Prostate gland (tissue), 2 donors: Measurements from ENCODE around the gene CIDEA. TPM values are rescaled to one million over a fixed set of nuclear protein-coding genes. Genes with fewer than 3 reads are reported as not detected.

Experiments
- DNase-seq: peaks from one replicate; pipeline ENCODE4 v3.0.0-alpha.2; 2019; ENCODE audit warnings: low spot score
- H3K27ac ChIP-seq, 2 donors: fragments of 200-600 bp; sonication (generic); 2 replicates each; pipeline ENCODE4 v1.5.1; 2017 to 2019
- H3K27me3 ChIP-seq: fragments of 200-600 bp; sonication (generic); replicated peaks from 2 replicates; pipeline ENCODE4 v1.5.1; 2019; ENCODE audit not compliant: insufficient read depth
- H3K36me3 ChIP-seq, 2 donors: fragments of 200-600 bp; sonication (generic); 1 replicate in 1 of 2; 2 replicates in 1 of 2; pipeline versions ENCODE4 v1.5.1 to v1.8.1; 2017 to 2019
- H3K4me1 ChIP-seq: fragments of 200-600 bp; sonication (generic); replicated peaks from 2 replicates; pipeline ENCODE4 v1.5.1; 2019
- H3K4me3 ChIP-seq, 2 donors: fragments of 200-600 bp; sonication (generic); 2 replicates each; pipeline ENCODE4 v1.5.1; 2017 to 2019
- H3K9me3 ChIP-seq: fragments of 200-600 bp; sonication (generic); 2 replicates; pipeline ENCODE4 v1.5.1; 2017
- CTCF ChIP-seq, 4 experiments: fragments of 200-600 bp in 2 of 4; fragments of 450-650 bp in 2 of 4; sonication (generic) in 2 of 4; IDR thresholded peaks; 1 replicate in 3 of 4; 2 replicates in 1 of 4; pipeline ENCODE4 v1.5.1; 2016 to 2019; ENCODE audit warnings: antibody characterized with exemption in 4 of 4, mild to moderate bottlenecking in 2 of 4, moderate library complexity in 2 of 4
- POLR2A ChIP-seq: fragments of 450-650 bp; IDR thresholded peaks from one replicate; pipeline ENCODE4 v1.6.1; 2016; ENCODE audit warnings: antibody characterized with exemption, mild to moderate bottlenecking
- POLR2AphosphoS5 ChIP-seq: sonication (generic); formaldehyde crosslinking; IDR thresholded peaks from one replicate; pipeline ENCODE4 v1.6.1; 2017; ENCODE audit warnings: antibody characterized with exemption
- WGBS: methylation state at CpG from one replicate; pipeline ENCODE4 v1.1.5; 2018; 5-methylcytosine and 5-hydroxymethylcytosine counted together
- intact Hi-C: fragments of 100-400 bp; cut with DNase I; formaldehyde crosslinking; loops from one replicate; pipeline ENCODE4 v1.14.2; 2022
- total RNA-seq, 2 donors: library from RNA; depleted of rRNA; stranded (reverse); fragments of >200 nt; gene quantifications; one replicate each; pipeline ENCODE4 v1.1.0, GENCODE V29; 2016

CIDEA gene
- total RNA-seq, 2 donors from 2014 or later, result not detected

- no peak for TF ChIP-seq CTCF (IDR thresholded peaks at IDR 0.05)
- no peak for TF ChIP-seq POLR2AphosphoS5
- no peak for TF ChIP-seq POLR2A
- Histone ChIP-seq H3K9me3 (no peaks in the 10 kb centered on the region), H3K27me3 (no peaks in the 10 kb centered on the region), H3K36me3 (no peaks in the 10 kb centered on the region), H3K4me1 (no peaks in the 10 kb centered on the region), H3K4me3 (no peak overlapping the region), H3K27ac (no peak overlapping the region)
- DNase-seq, result no peak
- WGBS, result 86% methylated on average over 6 of the region's 6 CpGs
- intact Hi-C loops, result no loop called here
Measured at GRCh38 chr18:12291161-12291560, 37.0 kb downstream of the CIDEA start.

GRCh38 chr18:12291690-12292089, 37.5 kb downstream of the CIDEA start:
- H3K36me3 ChIP-seq, result no peaks in the 10 kb centered on the region
- H3K27ac ChIP-seq, result no peak overlapping the region
- intact Hi-C loops, result no loop called here
- H3K27me3 ChIP-seq, result no peaks in the 10 kb centered on the region
- DNase-seq, result no peak
- WGBS, result 86% methylated on average over 14 of the region's 14 CpGs
- TF ChIP-seq CTCF (IDR thresholded peaks at IDR 0.05) (no peak), POLR2AphosphoS5 (no peak), POLR2A (no peak)
- H3K4me3 ChIP-seq, result no peak overlapping the region
- no peaks in the 10 kb centered on the region for H3K9me3 ChIP-seq
- H3K4me1 ChIP-seq, result no peaks in the 10 kb centered on the region

- TF ChIP-seq POLR2A (no peak), POLR2AphosphoS5 (no peak), CTCF (IDR thresholded peaks at IDR 0.05) (no peak)
- 76% methylated on average over 11 of the region's 11 CpGs for WGBS
- Histone ChIP-seq H3K4me3 (no peak overlapping the region), H3K4me1 (no peaks in the 10 kb centered on the region), H3K9me3 (no peaks in the 10 kb centered on the region), H3K27me3 (no peaks in the 10 kb centered on the region), H3K27ac (no peak overlapping the region), H3K36me3 (no peaks in the 10 kb centered on the region)
- DNase-seq, result no peak
- intact Hi-C loops, result no loop called here
Measured at GRCh38 chr18:12293831-12294230, 39.7 kb downstream of the CIDEA start.

GRCh38 chr18:12295389-12296086, 41.4 kb downstream of the CIDEA start:
- 92% methylated on average over 18 of the region's 18 CpGs for WGBS
- no peak overlapping the region for H3K27ac ChIP-seq

More at GRCh38 chr18:12295389-12296086, 41.4 kb downstream of the CIDEA start:
- TF ChIP-seq POLR2A (no peak), CTCF (IDR thresholded peaks at IDR 0.05) (no peak), POLR2AphosphoS5 (no peak)
- Histone ChIP-seq H3K27me3 (no peaks in the 10 kb centered on the region), H3K4me1 (no peaks in the 10 kb centered on the region), H3K4me3 (no peak overlapping the region), H3K36me3 (no peaks in the 10 kb centered on the region), H3K9me3 (no peaks in the 10 kb centered on the region)
- intact Hi-C loops, result no loop called here
- DNase-seq, result no peak
